HEK293 (cell line): ENCODE data around the gene SLC35E2B.

Source experiments
- CTCF ChIA-PET: fragments of 350-600 bp; formaldehyde crosslinking; extraction: SDS; loops from one replicate; lab custom pipeline; 2021; ENCODE audit warnings: antibody characterized with exemption; lab: Yijun Ruan, JAX
- POLR2A ChIA-PET: fragments of 300-600 bp; formaldehyde crosslinking; extraction: SDS; loops from one replicate; lab custom pipeline; 2020; ENCODE audit warnings: antibody characterized with exemption, inconsistent platforms; lab: Yijun Ruan, JAX
- H3K27ac ChIP-seq: fragments of 200-500 bp; sonication (Bioruptor generic); 2 replicates; pipeline ENCODE4 v1.5.1; 2014; ENCODE audit warnings: low read depth, low read length, control low read depth, inconsistent platforms; ENCODE audit errors: extremely low read depth
- H3K36me3 ChIP-seq, 2 experiments: fragments of 200-500 bp in 1 of 2; sonication (Bioruptor generic) in 1 of 2; 1 replicate in 1 of 2; 2 replicates in 1 of 2; pipeline ENCODE4 v1.5.1; 2014 to 2017; ENCODE audit warnings: inconsistent platforms in 2 of 2, low read length in 2 of 2; ENCODE audit not compliant: control insufficient read depth in 2 of 2, insufficient read depth in 1 of 2
- H3K4me1 ChIP-seq: fragments of 200-500 bp; sonication (Bioruptor generic); 2 replicates; pipeline ENCODE4 v1.5.1; 2014; ENCODE audit warnings: mild to moderate bottlenecking, low read length, inconsistent platforms; ENCODE audit not compliant: control insufficient read depth, insufficient read depth
- H3K4me3 ChIP-seq: 2 replicates; pipeline ENCODE4 v1.5.1; 2011; ENCODE audit warnings: low read depth, mild to moderate bottlenecking, control low read depth, low read length, moderate library complexity
- H3K9me3 ChIP-seq: fragments of 200-500 bp; sonication (Bioruptor generic); 2 replicates; pipeline ENCODE4 v1.5.1; 2014; ENCODE audit warnings: low read depth, low read length, inconsistent platforms; ENCODE audit not compliant: control insufficient read depth, insufficient read depth
- PRDM2 ChIP-seq: fragments of 450-650 bp; formaldehyde crosslinking; IDR thresholded peaks from 2 replicates; pipeline ENCODE4 v1.5.1; 2016; ENCODE audit warnings: missing biosample characterization, missing genetic modification characterization, borderline replicate concordance
- TRIM28 ChIP-seq: IDR thresholded peaks from 2 replicates; pipeline ENCODE4 v1.6.1; 2011; ENCODE audit warnings: low read length, control low read depth, borderline replicate concordance
- ZIC2 ChIP-seq: fragments of 450-650 bp; formaldehyde crosslinking; IDR thresholded peaks from 2 replicates; pipeline ENCODE4 v1.5.1; 2016; ENCODE audit warnings: missing biosample characterization, missing genetic modification characterization
- ZNF138 ChIP-seq: fragments of 450-650 bp; formaldehyde crosslinking; IDR thresholded peaks from 2 replicates; pipeline ENCODE4 v1.5.1; 2016; ENCODE audit warnings: missing biosample characterization, missing genetic modification characterization, borderline replicate concordance
- ZNF292 ChIP-seq: fragments of 450-650 bp; formaldehyde crosslinking; IDR thresholded peaks from 2 replicates; pipeline ENCODE4 v1.5.1; 2016; ENCODE audit warnings: low read depth, missing biosample characterization, missing genetic modification characterization, borderline replicate concordance
- ZNF354C ChIP-seq: fragments of 450-650 bp; formaldehyde crosslinking; IDR thresholded peaks from 2 replicates; pipeline ENCODE4 v1.5.1; 2016; ENCODE audit warnings: missing biosample characterization, missing genetic modification characterization, low read depth, borderline replicate concordance
- ZNF549 ChIP-seq: fragments of 450-650 bp; IDR thresholded peaks from 2 replicates; pipeline ENCODE4 v1.5.1; 2018; ENCODE audit warnings: missing biosample characterization, missing genetic modification characterization, mild to moderate bottlenecking, inconsistent platforms, moderate library complexity
- TF ChIP-seq, protein P1 (sequence below): fragments of 450-650 bp; formaldehyde crosslinking; IDR thresholded peaks from 2 replicates; pipeline ENCODE4 v1.5.1; 2016; ENCODE audit warnings: missing biosample characterization, missing genetic modification characterization

The SLC35E2B gene

GRCh38 chr1:1684031-1684681, 8.4 kb downstream of the SLC35E2B start (continued):
- no peak for TF ChIP-seq PRDM2 (tag by site-specific recombination)
- TF ChIP-seq ZNF138 = no peak
- TF ChIP-seq ZNF354C (tag by site-specific recombination) = no peak
- TF ChIP-seq ZNF292 (tag by site-specific recombination) = no peak

GRCh38 chr1:1683104-1683905, 9.3 kb downstream of the SLC35E2B start:
- Histone ChIP-seq H3K9me3 (no peaks in the 10 kb centered on the region), H3K4me3 (no peak overlapping the region), H3K27ac (no peak overlapping the region), H3K4me1 (no peaks in the 10 kb centered on the region), H3K36me3 (peaks cover 0 to 9% of the 10 kb centered on the region in 2 experiments; a peak in 2 of 3 replicates)
- ChIA-PET CTCF (no interaction called here), POLR2A (no interaction called here)
- TF ChIP-seq TRIM28 = no peak
- TF ChIP-seq, protein P1, sequence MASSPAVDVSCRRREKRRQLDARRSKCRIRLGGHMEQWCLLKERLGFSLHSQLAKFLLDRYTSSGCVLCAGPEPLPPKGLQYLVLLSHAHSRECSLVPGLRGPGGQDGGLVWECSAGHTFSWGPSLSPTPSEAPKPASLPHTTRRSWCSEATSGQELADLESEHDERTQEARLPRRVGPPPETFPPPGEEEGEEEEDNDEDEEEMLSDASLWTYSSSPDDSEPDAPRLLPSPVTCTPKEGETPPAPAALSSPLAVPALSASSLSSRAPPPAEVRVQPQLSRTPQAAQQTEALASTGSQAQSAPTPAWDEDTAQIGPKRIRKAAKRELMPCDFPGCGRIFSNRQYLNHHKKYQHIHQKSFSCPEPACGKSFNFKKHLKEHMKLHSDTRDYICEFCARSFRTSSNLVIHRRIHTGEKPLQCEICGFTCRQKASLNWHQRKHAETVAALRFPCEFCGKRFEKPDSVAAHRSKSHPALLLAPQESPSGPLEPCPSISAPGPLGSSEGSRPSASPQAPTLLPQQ (tag by site-specific recombination) = no peak

- TF ChIP-seq ZIC2 = peak; percentile 38
- no peak for TF ChIP-seq ZNF549
- Histone ChIP-seq H3K9me3 (no peaks in the 10 kb centered on the region), H3K27ac (no peak overlapping the region), H3K4me1 (no peaks in the 10 kb centered on the region), H3K4me3 (no peak overlapping the region), H3K36me3 (peaks cover 0 to 11% of the 10 kb centered on the region in 2 experiments; a peak in 2 of 3 replicates)
- ChIA-PET CTCF (no interaction called here), POLR2A (interaction anchor here (0.9 kb wide), 1 partner anchor 282 kb away, joined by 3 read pairs; the partner anchor contains the start of gene CCNL2)
These were observed 11.7 kb downstream of the SLC35E2B start for GRCh38 chr1:1680912-1681273.
